Suprapubic skin (tissue), 3 donors: ENCODE results near the gene MDFIC.

ENCODE experiments used
- CTCF ChIP-seq, 2 donors: fragments of 200-600 bp in 1 of 2; fragments of 450-650 bp in 1 of 2; sonication (generic) in 1 of 2; IDR thresholded peaks; one replicate each; pipeline ENCODE4 v1.5.1; 2016 to 2019; ENCODE audit warnings: antibody characterized with exemption in 2 of 2, mild to moderate bottlenecking in 1 of 2, moderate library complexity in 1 of 2
- EP300 ChIP-seq: sonication (generic); formaldehyde crosslinking; IDR thresholded peaks from one replicate; pipeline ENCODE4 v1.6.1; 2017; ENCODE audit warnings: antibody characterized with exemption
- POLR2A ChIP-seq, 2 donors: fragments of 450-650 bp; IDR thresholded peaks; one replicate each; pipeline ENCODE4 v1.6.1; 2017; ENCODE audit warnings: antibody characterized with exemption in 2 of 2, mild to moderate bottlenecking in 2 of 2, moderate library complexity in 2 of 2

- TF ChIP-seq CTCF (IDR thresholded peaks at IDR 0.05) (no peak), EP300 (no peak), POLR2A (IDR thresholded peaks at IDR 0.05) (no peak)
These were observed 21.6 kb downstream of the MDFIC start for GRCh38 chr7:114943530-114943929.
